ENCODE measurements around the gene OVAAL. TPM values are rescaled to one million over a fixed set of nuclear protein-coding genes. Genes with fewer than 3 reads are reported as not detected.

Gene OVAAL
- total and polyA plus RNA-seq, 9 of the 15 experiments (the other 6 are each of a cell fraction or from before 2014, with no cell fraction given) = 0.04 to 0.18 (median 0.08) TPM; not detected in 4

DNA sequence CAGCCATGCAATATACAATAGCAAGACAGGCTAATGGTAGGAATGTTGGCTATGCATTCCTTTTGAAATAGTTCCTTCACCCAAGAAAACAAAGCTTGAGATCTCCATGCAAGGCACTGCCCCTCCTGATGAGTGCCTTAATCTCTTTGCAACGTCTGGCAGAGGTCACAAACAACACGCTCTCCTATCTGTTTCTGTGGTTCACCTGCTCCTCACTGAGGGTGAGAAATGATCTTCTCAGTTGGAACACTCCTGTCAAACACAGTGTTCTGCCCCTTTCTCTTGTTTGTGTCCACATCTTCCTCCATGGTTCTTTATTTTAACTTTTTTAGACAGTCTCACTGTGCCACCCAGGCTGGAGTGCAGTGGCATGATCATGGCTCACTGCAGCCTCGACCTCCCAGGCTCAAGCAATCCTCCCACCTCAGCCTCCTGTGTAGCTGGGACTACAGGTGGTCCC lies 51.8 kb downstream of the OVAAL start (continued):
- TF ChIP-seq E2F8 (IDR thresholded peaks at IDR 0.05; ENCODE audit: low read depth, partially characterized antibody) (no peak), MNT (conservative IDR thresholded peaks at IDR 0.05) (no peak; a peak in 1 of 4 replicates), MGA (IDR thresholded peaks at IDR 0.05) (no peak), PURB (CRISPR knock-in tag; IDR thresholded peaks at IDR 0.05; ENCODE audit: low read depth) (no peak), MXI1 (IDR thresholded peaks at IDR 0.05; ENCODE audit: low read depth, low read length) (0 out of 2 replicates have a peak, but pooled peaks have one; percentile 28), SMARCA5 (IDR thresholded peaks at IDR 0.05) (no peak; the same call in 1 of the 2 replicates), ZNF184 (CRISPR knock-in tag; IDR thresholded peaks at IDR 0.05) (no peak), GATAD2A (IDR thresholded peaks at IDR 0.05) (peak; percentile 81; the same call in 1 of the 2 replicates), ZBTB17 (CRISPR knock-in tag; IDR thresholded peaks at IDR 0.05) (0 out of 2 replicates have a peak, but pooled peaks have one; percentile 2), ZNF589 (CRISPR knock-in tag; IDR thresholded peaks at IDR 0.05; ENCODE audit: low read depth) (peak; percentile 81; the same call in 1 of the 2 replicates), NCOR1 (IDR thresholded peaks at IDR 0.05) (peak; percentile 91), TBP (optimal IDR thresholded peaks at IDR 0.05; ENCODE audit: low read depth, low read length) (no peak), MBD2 (IDR thresholded peaks at IDR 0.05; ENCODE audit: borderline replicate concordance, low read depth) (0 out of 2 replicates have a peak, but pooled peaks have one; percentile 54)
